Fibroblast of lung (primary cell): ENCODE results near the gene MXI1.

Experiments
- CTCF ChIP-seq, 2 donors: IDR thresholded peaks in 1 of 2; conservative IDR thresholded peaks in 1 of 2; 1 replicate in 1 of 2; 2 replicates in 1 of 2; pipeline ENCODE4 v1.5.1; 2011 to 2012; ENCODE audit warnings: low read length in 2 of 2, control low read depth in 1 of 2, inconsistent platforms in 1 of 2, low read depth in 1 of 2, mild to moderate bottlenecking in 1 of 2
- EZH2 ChIP-seq: IDR thresholded peaks from 2 replicates; pipeline ENCODE4 v1.5.1; 2012; ENCODE audit warnings: low read length, control low read depth, mild to moderate bottlenecking; ENCODE audit errors: missing control alignments

DNA sequence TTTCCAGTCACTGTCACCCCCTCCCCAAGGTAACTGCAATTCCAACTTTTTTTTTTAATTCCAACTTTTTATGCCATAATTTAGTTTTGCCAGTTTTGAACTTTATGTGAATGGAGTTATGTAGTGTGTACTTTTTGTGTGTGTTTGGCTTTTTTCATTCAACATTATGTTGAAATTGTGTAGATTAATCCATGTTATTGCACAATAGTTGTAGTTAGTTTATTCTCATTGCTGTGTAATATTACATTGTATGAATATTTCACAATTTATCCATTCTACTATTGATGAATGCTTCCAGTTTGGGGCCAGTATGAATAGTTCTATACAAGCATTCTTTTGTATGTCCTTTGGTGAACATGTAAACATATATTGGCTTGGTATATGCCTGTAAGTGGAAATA, 32.5 kb downstream of the MXI1 start:
- TF ChIP-seq CTCF (conservative IDR thresholded peaks at IDR 0.05 in 1 of 2, IDR thresholded peaks at IDR 0.05 in 1 of 2; ENCODE audit: low read depth in 1 of 2, low read length in 2 of 2) (no peak), EZH2 (no peak)
